K562 (cell line): Measurements from ENCODE around the gene GLE1. TPM values are rescaled to one million over a fixed set of nuclear protein-coding genes. Genes with fewer than 3 reads are reported as not detected.
A peak's percentile ranks its signal among the peaks of the same experiment; 100 is the strongest.

ENCODE experiments used
- ARNT ChIP-seq, 2 experiments: fragments of 450-650 bp; IDR thresholded peaks; 2 replicates each; pipeline ENCODE4 v1.6.1; 2016; ENCODE audit warnings: mild to moderate bottlenecking in 1 of 2
- CAMTA2 ChIP-seq: fragments of 250-450 bp; sonication (Bioruptor Pico); conservative IDR thresholded peaks from 2 replicates; pipeline ENCODE4 v1.5.1; 2022
- CBFA2T3 ChIP-seq: fragments of 450-650 bp; IDR thresholded peaks from 2 replicates; pipeline ENCODE4 v1.6.1; 2017
- ESRRA ChIP-seq: fragments of 450-650 bp; IDR thresholded peaks from 2 replicates; pipeline ENCODE4 v1.6.1; 2014; ENCODE audit warnings: low read depth, mild to moderate bottlenecking, moderate library complexity, borderline replicate concordance
- EZH2 ChIP-seq: IDR thresholded peaks from 2 replicates; pipeline ENCODE4 v1.6.1; 2012; ENCODE audit warnings: low read depth, mild to moderate bottlenecking, inconsistent platforms, low read length, borderline replicate concordance
- FOXJ2 ChIP-seq: fragments of 200-800 bp; sonication (Bioruptor generic); IDR thresholded peaks from 2 replicates; pipeline ENCODE4 v1.6.1; 2016; ENCODE audit warnings: missing genetic modification characterization, missing compliant biosample characterization
- FUS ChIP-seq: fragments of 200-400 bp; formaldehyde crosslinking; optimal IDR thresholded peaks from 2 replicates; pipeline ENCODE3; 2017; ENCODE audit warnings: low read depth, low read length
- HDAC6 ChIP-seq: IDR thresholded peaks from 2 replicates; pipeline ENCODE4 v1.6.1; 2012; ENCODE audit warnings: low read depth, mild to moderate bottlenecking, control low read depth, inconsistent platforms, low read length, moderate library complexity
- HIVEP1 ChIP-seq: fragments of 250-450 bp; sonication (Bioruptor Pico); IDR thresholded peaks from 2 replicates; pipeline ENCODE4 v1.4.0; 2020; ENCODE audit warnings: mild to moderate bottlenecking
- KDM1A ChIP-seq, 2 experiments: fragments of 450-650 bp; IDR thresholded peaks; 2 replicates each; pipeline ENCODE4 v1.6.1; 2016; ENCODE audit warnings: mild to moderate bottlenecking in 2 of 2
- KHSRP ChIP-seq: fragments of 450-650 bp; IDR thresholded peaks from 2 replicates; pipeline ENCODE4 v1.6.1; 2017
- NBN ChIP-seq: fragments of 450-650 bp; IDR thresholded peaks from 2 replicates; pipeline ENCODE4 v1.6.1; 2016; ENCODE audit warnings: low read depth, mild to moderate bottlenecking
- NFATC3 ChIP-seq: fragments of 450-650 bp; IDR thresholded peaks from 2 replicates; pipeline ENCODE4 v1.6.1; 2017; ENCODE audit warnings: mild to moderate bottlenecking
- PTRF ChIP-seq: fragments of 450-650 bp; IDR thresholded peaks from 2 replicates; pipeline ENCODE4 v1.6.1; 2016; ENCODE audit warnings: mild to moderate bottlenecking, missing genetic modification characterization, missing compliant biosample characterization
- PTTG1 ChIP-seq: fragments of 450-650 bp; IDR thresholded peaks from 2 replicates; pipeline ENCODE4 v1.6.1; 2016; ENCODE audit warnings: low read depth, mild to moderate bottlenecking, missing genetic modification characterization, missing compliant biosample characterization
- RBM34 ChIP-seq: fragments of 200-400 bp; formaldehyde crosslinking; IDR thresholded peaks from 2 replicates; pipeline ENCODE4 v1.6.1; 2018; ENCODE audit warnings: low read length, borderline replicate concordance; ENCODE audit not compliant: insufficient read depth
- SAFB ChIP-seq: fragments of 200-400 bp; formaldehyde crosslinking; IDR thresholded peaks from 2 replicates; pipeline ENCODE4 v1.6.1; 2017; ENCODE audit warnings: low read depth, low read length, borderline replicate concordance
- SNIP1 ChIP-seq: fragments of 450-650 bp; IDR thresholded peaks from 2 replicates; pipeline ENCODE4 v1.7.1; 2017; ENCODE audit warnings: low read depth, mild to moderate bottlenecking
- TEAD4 ChIP-seq, 2 experiments: sonication (generic) in 1 of 2; formaldehyde crosslinking in 1 of 2; IDR thresholded peaks; 2 replicates each; pipeline versions ENCODE4 v1.6.1 to v1.8.0; 2012 to 2022; ENCODE audit warnings: borderline replicate concordance in 1 of 2, inconsistent platforms in 1 of 2, low read length in 1 of 2, mild to moderate bottlenecking in 1 of 2, missing genetic modification reagents in 1 of 2
- TOE1 ChIP-seq, 2 experiments: fragments of 450-650 bp in 1 of 2; sonication (generic) in 1 of 2; formaldehyde crosslinking in 1 of 2; IDR thresholded peaks; 2 replicates each; pipeline versions ENCODE4 v1.7.1 to v1.8.0; 2016 to 2022; ENCODE audit warnings: borderline replicate concordance in 2 of 2, mild to moderate bottlenecking in 2 of 2, antibody characterized with exemption in 1 of 2, inconsistent platforms in 1 of 2, low read depth in 1 of 2, missing genetic modification reagents in 1 of 2, moderate library complexity in 1 of 2
- TRIM28 ChIP-seq: fragments of 450-650 bp; IDR thresholded peaks from 2 replicates; pipeline ENCODE4 v1.6.1; 2017
- ZKSCAN3 ChIP-seq: fragments of 250-450 bp; sonication (Bioruptor Pico); IDR thresholded peaks from 2 replicates; pipeline ENCODE4 v1.4.0; 2020
- ZKSCAN8 ChIP-seq: fragments of 200-800 bp; sonication (Bioruptor generic); IDR thresholded peaks from 2 replicates; pipeline ENCODE4 v1.6.1; 2016; ENCODE audit warnings: missing genetic modification characterization, missing compliant biosample characterization
- ZNF224 ChIP-seq: sonication (generic); formaldehyde crosslinking; IDR thresholded peaks from 2 replicates; pipeline ENCODE4 v1.8.0; 2022; ENCODE audit warnings: mild to moderate bottlenecking, missing genetic modification reagents
- ZNF324 ChIP-seq: fragments of 250-450 bp; sonication (Bioruptor Pico); IDR thresholded peaks from 2 replicates; pipeline ENCODE4 v1.4.0; 2020; ENCODE audit warnings: mild to moderate bottlenecking
- ZNF41 ChIP-seq: fragments of 250-450 bp; sonication (Bioruptor Pico); conservative IDR thresholded peaks from 2 replicates; pipeline ENCODE4 v1.4.0; 2020; ENCODE audit warnings: mild to moderate bottlenecking
- polyA plus RNA-seq, 8 experiments: library from polyadenylated mRNA; depleted of rRNA in 4 of 8; stranded (reverse) in 5 of 8; unstranded in 3 of 8; fragments of >200 nt; fragmentation: Nextera tagmentation in 2 of 8; fragmentation: Illumina TruSeq in 1 of 8; extraction: Ambion mirVana in 2 of 8; extraction: Trizol in 1 of 8; gene quantifications; 2 replicates each; pipeline versions ENCODE4 v1.2.1 to v1.2.3, GENCODE V29; 2011 to 2014; ENCODE audit warnings: inconsistent platforms in 1 of 8, missing spikeins in 1 of 8
- total RNA-seq, 7 experiments: library from RNA; depleted of rRNA in 6 of 7; stranded (reverse); fragments of >200 nt in 6 of 7; fragmentation: Illumina TruSeq in 2 of 7; extraction: Trizol in 2 of 7; gene quantifications; 2 replicates each; pipeline versions ENCODE4 v1.2.1 to v1.2.3, GENCODE V29; 2011 to 2021; ENCODE audit warnings: low replicate concordance in 1 of 7
- TF ChIP-seq, protein P1 (sequence below): fragments of 200-800 bp; sonication (Bioruptor generic); IDR thresholded peaks from 2 replicates; pipeline ENCODE4 v1.6.1; 2017; ENCODE audit warnings: missing genetic modification characterization, missing compliant biosample characterization
- TF ChIP-seq, protein P2 (sequence below): sonication (generic); formaldehyde crosslinking; IDR thresholded peaks from 2 replicates; pipeline ENCODE4 v1.8.0; 2022; ENCODE audit warnings: mild to moderate bottlenecking, missing genetic modification reagents

The GLE1 gene
- total and polyA plus RNA-seq, 9 of the 15 experiments (the other 6 are each of a cell fraction or from before 2014, with no cell fraction given), result 15.9 to 44.8 (median 37.6) TPM

DNA sequence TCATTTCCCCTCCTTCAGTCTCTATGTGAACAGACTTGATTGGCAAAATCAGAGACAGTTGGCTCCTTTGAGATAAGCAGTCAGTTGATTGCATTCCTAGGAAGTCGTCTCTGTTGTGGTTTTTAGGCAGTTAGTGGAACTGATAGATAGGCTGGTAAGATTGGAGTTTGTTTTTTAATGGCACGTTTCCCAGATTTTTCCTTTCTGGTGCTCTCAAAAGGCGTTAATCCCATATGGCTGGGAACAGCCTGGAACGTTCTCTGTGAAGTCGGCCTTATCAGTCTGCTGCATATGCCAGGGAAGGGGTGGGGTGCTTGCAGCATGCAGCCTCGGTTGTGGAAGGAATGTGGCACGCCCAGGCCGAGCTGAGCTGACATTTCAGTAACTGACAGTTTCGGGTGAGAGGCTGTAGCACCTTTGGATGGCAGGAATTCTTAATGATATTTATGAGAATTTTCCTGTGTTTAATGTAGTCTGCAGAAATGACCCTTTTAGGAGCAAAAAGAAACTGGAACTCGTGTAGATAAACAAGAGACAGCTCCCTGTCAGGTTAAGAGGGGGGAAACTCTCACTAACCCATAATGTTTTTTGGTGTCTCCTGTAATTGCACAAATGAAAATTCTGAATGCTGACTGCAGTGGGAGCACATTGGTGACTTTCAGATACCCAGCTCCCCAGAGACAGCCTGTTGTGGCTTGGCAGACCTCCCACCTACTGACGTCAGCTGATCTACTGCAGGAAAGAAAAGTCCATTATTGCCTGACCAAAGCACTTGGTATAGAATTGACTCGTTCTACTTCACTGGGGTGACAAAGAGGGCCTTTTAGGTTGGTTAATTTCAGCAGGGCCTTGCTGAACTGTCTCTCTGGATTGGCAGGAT, 54.2 kb downstream of the GLE1 start (continued):
- peak; percentile 98; the same call in 1 of the 2 replicates for TF ChIP-seq ESRRA
- peak; percentile 99 for TF ChIP-seq CBFA2T3
- no peak for TF ChIP-seq HDAC6
- TF ChIP-seq NBN, result peak; percentile 99
- TF ChIP-seq ZNF41 (CRISPR knock-in tag), result 0 out of 2 replicates have a peak, but pooled peaks have one; percentile 42
- TF ChIP-seq HIVEP1, result 0 out of 2 replicates have a peak, but pooled peaks have one; percentile 52
- TF ChIP-seq KHSRP, result peak; percentile 88
- TF ChIP-seq ZNF224 (CRISPR knock-in tag), result no peak
- TF ChIP-seq ZNF324 (CRISPR knock-in tag), result peak; percentile 51
- no peak for TF ChIP-seq CAMTA2 (CRISPR knock-in tag)
- peak; percentile 63; the same call in 1 of the 2 replicates for TF ChIP-seq PTRF
- 0 out of 2 replicates have a peak, but pooled peaks have one; percentile 62 for TF ChIP-seq TRIM28
- peak; percentile 98 to 99 for TF ChIP-seq ARNT (IDR thresholded peaks at IDR 0.05)
- peak; percentile 85 for TF ChIP-seq TOE1 (IDR thresholded peaks at IDR 0.05; ENCODE audit: borderline replicate concordance)
- 0 out of 2 replicates have a peak, but pooled peaks have one; percentile 58 for TF ChIP-seq TOE1 (CRISPR knock-in tag; IDR thresholded peaks at IDR 0.05; ENCODE audit: borderline replicate concordance, low read depth)
- TF ChIP-seq ZKSCAN3 (CRISPR knock-in tag), result no peak
- peak; percentile 41; the same call in 1 of the 2 replicates for TF ChIP-seq EZH2
- peak; percentile 91 for TF ChIP-seq ZKSCAN8 (CRISPR knock-in tag)
- TF ChIP-seq FUS, result no peak
- TF ChIP-seq, protein P1, sequence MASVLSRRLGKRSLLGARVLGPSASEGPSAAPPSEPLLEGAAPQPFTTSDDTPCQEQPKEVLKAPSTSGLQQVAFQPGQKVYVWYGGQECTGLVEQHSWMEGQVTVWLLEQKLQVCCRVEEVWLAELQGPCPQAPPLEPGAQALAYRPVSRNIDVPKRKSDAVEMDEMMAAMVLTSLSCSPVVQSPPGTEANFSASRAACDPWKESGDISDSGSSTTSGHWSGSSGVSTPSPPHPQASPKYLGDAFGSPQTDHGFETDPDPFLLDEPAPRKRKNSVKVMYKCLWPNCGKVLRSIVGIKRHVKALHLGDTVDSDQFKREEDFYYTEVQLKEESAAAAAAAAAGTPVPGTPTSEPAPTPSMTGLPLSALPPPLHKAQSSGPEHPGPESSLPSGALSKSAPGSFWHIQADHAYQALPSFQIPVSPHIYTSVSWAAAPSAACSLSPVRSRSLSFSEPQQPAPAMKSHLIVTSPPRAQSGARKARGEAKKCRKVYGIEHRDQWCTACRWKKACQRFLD, result peak; percentile 95
- TF ChIP-seq KDM1A (IDR thresholded peaks at IDR 0.05), result peak; percentile 100
- TF ChIP-seq RBM34, result no peak
- TF ChIP-seq FOXJ2 (tag), result peak; percentile 92
- no peak for TF ChIP-seq SNIP1
- peak; percentile 80 for TF ChIP-seq PTTG1 (tag)
- no peak for TF ChIP-seq SAFB
- TF ChIP-seq, protein P2, sequence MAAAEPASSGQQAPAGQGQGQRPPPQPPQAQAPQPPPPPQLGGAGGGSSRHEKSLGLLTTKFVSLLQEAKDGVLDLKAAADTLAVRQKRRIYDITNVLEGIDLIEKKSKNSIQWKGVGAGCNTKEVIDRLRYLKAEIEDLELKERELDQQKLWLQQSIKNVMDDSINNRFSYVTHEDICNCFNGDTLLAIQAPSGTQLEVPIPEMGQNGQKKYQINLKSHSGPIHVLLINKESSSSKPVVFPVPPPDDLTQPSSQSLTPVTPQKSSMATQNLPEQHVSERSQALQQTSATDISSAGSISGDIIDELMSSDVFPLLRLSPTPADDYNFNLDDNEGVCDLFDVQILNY, result 0 out of 2 replicates have a peak, but pooled peaks have one; percentile 29
- TF ChIP-seq NFATC3, result peak; percentile 79; the same call in 1 of the 2 replicates
- peak; percentile 98 for TF ChIP-seq TEAD4 (IDR thresholded peaks at IDR 0.05; ENCODE audit: low read length)
- TF ChIP-seq TEAD4 (CRISPR knock-in tag; IDR thresholded peaks at IDR 0.05; ENCODE audit: borderline replicate concordance), result peak; percentile 86; the same call in 1 of the 2 replicates
